ENCODE measurements around the gene ACR.

The ACR gene

GRCh38 chr22:50720301-50721256 lies 17.4 kb upstream of the ACR start:
- no peak for DNase-seq

- DNase-seq: no peak
These were observed 16.7 kb upstream of the ACR start for GRCh38 chr22:50721257-50721844.

GRCh38 chr22:50722048-50722701 lies 15.8 kb upstream of the ACR start:
- no peak for DNase-seq

GRCh38 chr22:50722716-50723428 lies 15.1 kb upstream of the ACR start:
- no peak for DNase-seq

- DNase-seq: no peak
These were observed 14.0 kb upstream of the ACR start for GRCh38 chr22:50723991-50724390.

GRCh38 chr22:50724616-50725015 lies 13.4 kb upstream of the ACR start:
- DNase-seq: no peak

- no peak for DNase-seq
These were observed 12.4 kb upstream of the ACR start for GRCh38 chr22:50725597-50725996.

- no peak for DNase-seq
These were observed 11.2 kb upstream of the ACR start for GRCh38 chr22:50726643-50727340.

GRCh38 chr22:50727678-50728522 lies 10.1 kb upstream of the ACR start:
- DNase-seq: no peak

GRCh38 chr22:50728523-50728931 lies 9.5 kb upstream of the ACR start:
- DNase-seq: no peak

GRCh38 chr22:50729391-50730012 lies 8.5 kb upstream of the ACR start:
- DNase-seq: no peak

- DNase-seq: no peak
These were observed 7.8 kb upstream of the ACR start for GRCh38 chr22:50730013-50730891.

- DNase-seq: no peak
These were observed 6.9 kb upstream of the ACR start for GRCh38 chr22:50730941-50731661.

GRCh38 chr22:50731811-50732624 lies 6.0 kb upstream of the ACR start:
- peak; percentile 7 for DNase-seq

- DNase-seq: no peak
These were observed 5.3 kb upstream of the ACR start for GRCh38 chr22:50732681-50733080.

- DNase-seq: no peak
These were observed 4.3 kb upstream of the ACR start for GRCh38 chr22:50733521-50734342.

- DNase-seq: no peak
These were observed 3.6 kb upstream of the ACR start for GRCh38 chr22:50734343-50734771.

Data from NCI-H1092 treated with DMSO at 0.1 percent for 48 hours (cell line).